ENCODE data around the gene KCNMB1.

GRCh38 chr5:170389550-170389892 is 354 bp upstream of the KCNMB1 start:
- TF ChIP-seq CTCF (conservative IDR thresholded peaks at IDR 0.05) (no peak), ZFX (IDR thresholded peaks at IDR 0.05) (no peak)

All from C4-2B (cell line).